Panc1 (cell line): Measurements from ENCODE around the gene NKAIN2. TPM values are rescaled to one million over a fixed set of nuclear protein-coding genes. Genes with fewer than 3 reads are reported as not detected.

ENCODE experiments used
- ATAC-seq: fragments of 200-7000 bp; cut with Tn5 transposase; 2 replicates; pipeline ENCODE4 v1.9.1; 2020; ENCODE audit warnings: mild to moderate bottlenecking, moderate library complexity
- BruUV-seq: library from RNA; stranded (reverse); fragments of 400-500 nt; replicated peaks from 2 replicates; lab custom pipeline; 2021; lab: Mats Ljungman, UMichigan
- CTCF ChIA-PET: fragments of 300-600 bp; sonication (Branson Sonifier 250); formaldehyde crosslinking; loops from one replicate; lab custom pipeline; 2022; ENCODE audit warnings: antibody characterized with exemption; lab: Charles Lee
- POLR2A ChIA-PET: fragments of 300-600 bp; sonication (Branson Sonifier 250); formaldehyde crosslinking; loops from one replicate; lab custom pipeline; 2022; ENCODE audit warnings: antibody characterized with exemption; lab: Charles Lee
- DNase-seq: peaks from one replicate; pipeline ENCODE4 v3.0.0-alpha.2; 2010; ENCODE audit warnings: low read depth, low spot score
- H3K27ac ChIP-seq: 2 replicates; pipeline ENCODE4 v1.5.1; 2011; ENCODE audit warnings: mild to moderate bottlenecking, low read length, inconsistent platforms
- H3K27me3 ChIP-seq: fragments of 200-500 bp; sonication (Bioruptor generic); 2 replicates; pipeline ENCODE4 v1.6.0; 2014; ENCODE audit warnings: low read length, inconsistent platforms; ENCODE audit not compliant: control insufficient read depth, insufficient read depth
- H3K36me3 ChIP-seq: fragments of 200-500 bp; sonication (Bioruptor generic); 2 replicates; pipeline ENCODE4 v1.5.1; 2014; ENCODE audit warnings: inconsistent platforms, mild to moderate bottlenecking, low read length, moderate library complexity; ENCODE audit not compliant: control insufficient read depth, insufficient read depth
- H3K4me1 ChIP-seq: 2 replicates; pipeline ENCODE4 v1.5.1; 2011; ENCODE audit warnings: inconsistent platforms, mild to moderate bottlenecking, low read length, moderate library complexity; ENCODE audit not compliant: control insufficient read depth, insufficient read depth
- H3K4me3 ChIP-seq, 2 experiments: 2 replicates each; pipeline ENCODE4 v1.5.1; 2011 to 2012; ENCODE audit warnings: low read depth in 2 of 2, low read length in 2 of 2, mild to moderate bottlenecking in 2 of 2, inconsistent platforms in 1 of 2, moderate library complexity in 1 of 2
- H3K9me3 ChIP-seq: fragments of 200-500 bp; sonication (Bioruptor generic); 2 replicates; pipeline ENCODE4 v1.5.1; 2014; ENCODE audit warnings: low read depth, mild to moderate bottlenecking, inconsistent platforms, low read length, moderate library complexity; ENCODE audit not compliant: control insufficient read depth, insufficient read depth
- CTCF ChIP-seq: fragments of 450-650 bp; IDR thresholded peaks from 2 replicates; pipeline ENCODE4 v1.5.1; 2017; ENCODE audit warnings: mild to moderate bottlenecking
- POLR2AphosphoS5 ChIP-seq: IDR thresholded peaks from 2 replicates; pipeline ENCODE4 v1.6.1; 2012; ENCODE audit warnings: mild to moderate bottlenecking, low read depth, low read length, moderate library complexity
- REST ChIP-seq, 2 experiments: IDR thresholded peaks; 2 replicates each; pipeline ENCODE4 v1.6.1; 2011 to 2012; ENCODE audit warnings: low read depth in 2 of 2, control low read depth in 1 of 2, low read length in 1 of 2, mild to moderate bottlenecking in 1 of 2, moderate library complexity in 1 of 2; ENCODE audit not compliant: insufficient read depth in 1 of 2
- SIN3A ChIP-seq: IDR thresholded peaks from 2 replicates; pipeline ENCODE4 v1.6.1; 2012; ENCODE audit warnings: low read depth, mild to moderate bottlenecking, low read length, moderate library complexity, borderline replicate concordance; ENCODE audit not compliant: insufficient read depth
- TCF7L2 ChIP-seq: IDR thresholded peaks from 2 replicates; pipeline ENCODE4 v1.6.1; 2011; ENCODE audit warnings: mild to moderate bottlenecking, low read depth, low read length, inconsistent platforms
- in situ Hi-C: cut with HindIII; loops from 2 replicates; pipeline ENCODE4 v1.10.0; 2016; ENCODE audit warnings: low sequenced_read_pairs, low pct_unique_long_range_greater_than_20kb
- intact Hi-C: fragments of 100-400 bp; cut with micrococcal nuclease; formaldehyde crosslinking; loops from one replicate; pipeline ENCODE4 v1.10.0; 2022; ENCODE audit not compliant: unreplicated experiment
- total RNA-seq: library from RNA; stranded (reverse); gene quantifications from one replicate; pipeline ENCODE4 v1.2.1, GENCODE V29; 2021; ENCODE audit not compliant: unreplicated experiment

Gene NKAIN2
- total RNA-seq, 1 experiment from 2014 or later = 2.6 TPM

- CTCF ChIA-PET = no interaction called here
- no peak for ATAC-seq
- POLR2A ChIA-PET = no interaction called here
- Histone ChIP-seq H3K4me1 (no peaks in the 10 kb centered on the region), H3K27ac (no peak overlapping the region), H3K9me3 (no peaks in the 10 kb centered on the region), H3K36me3 (no peaks in the 10 kb centered on the region), H3K27me3 (no peaks in the 10 kb centered on the region), H3K4me3 (no peak overlapping the region)
- BruUV-seq = no TSS peak
- DNase-seq = no peak
- TF ChIP-seq REST (IDR thresholded peaks at IDR 0.05; ENCODE audit: insufficient read depth in 1 of 2, low read depth in 2 of 2, low read length in 1 of 2) (no peak), CTCF (no peak), SIN3A (no peak), POLR2AphosphoS5 (no peak), TCF7L2 (no peak)
- in situ Hi-C loops (no loop called here), intact Hi-C loops (no loop called here)
These were observed 93.2 kb downstream of the NKAIN2 start for GRCh38 chr6:123896869-123897268.

- Histone ChIP-seq H3K27ac (no peak overlapping the region), H3K36me3 (no peaks in the 10 kb centered on the region), H3K9me3 (no peaks in the 10 kb centered on the region), H3K4me1 (no peaks in the 10 kb centered on the region), H3K4me3 (no peak overlapping the region), H3K27me3 (no peaks in the 10 kb centered on the region)
- CTCF ChIA-PET = no interaction called here
- POLR2A ChIA-PET = no interaction called here
- TF ChIP-seq SIN3A (no peak), CTCF (no peak), POLR2AphosphoS5 (no peak)
- ATAC-seq (no peak), DNase-seq (no peak)
- intact Hi-C loops (no loop called here), in situ Hi-C loops (no loop called here)
- no TSS peak for BruUV-seq
These were observed 94.3 kb downstream of the NKAIN2 start for GRCh38 chr6:123897965-123898364.

GRCh38 chr6:123898665-123899064, 95.0 kb downstream of the NKAIN2 start:
- POLR2A ChIA-PET = no interaction called here
- DNase-seq (no peak), ATAC-seq (no peak)
- Histone ChIP-seq H3K27me3 (no peaks in the 10 kb centered on the region), H3K9me3 (no peaks in the 10 kb centered on the region), H3K36me3 (no peaks in the 10 kb centered on the region), H3K4me1 (no peaks in the 10 kb centered on the region), H3K27ac (no peak overlapping the region), H3K4me3 (no peak overlapping the region)
- no peak for TF ChIP-seq REST (IDR thresholded peaks at IDR 0.05; ENCODE audit: insufficient read depth in 1 of 2, low read depth in 2 of 2, low read length in 1 of 2)
- TF ChIP-seq SIN3A = no peak
- TF ChIP-seq POLR2AphosphoS5 = no peak
- no peak for TF ChIP-seq TCF7L2
- no peak for TF ChIP-seq CTCF
- intact Hi-C loops (no loop called here), in situ Hi-C loops (no loop called here)
- CTCF ChIA-PET = no interaction called here
- no TSS peak for BruUV-seq
